Suprapubic skin (tissue), 4 donors: ENCODE measurements around the gene BLOC1S1. TPM values are rescaled to one million over a fixed set of nuclear protein-coding genes. Genes with fewer than 3 reads are reported as not detected.

Experiments used
- DNase-seq, 2 donors: peaks; one replicate each; pipeline ENCODE4 v3.0.0-alpha.2; 2019; ENCODE audit warnings: low spot score in 2 of 2
- H3K27ac ChIP-seq: fragments of 200-600 bp; sonication (generic); one replicate; pipeline ENCODE4 v1.5.1; 2019
- H3K27me3 ChIP-seq: fragments of 200-600 bp; sonication (generic); one replicate; pipeline ENCODE4 v1.5.1; 2019
- H3K36me3 ChIP-seq: fragments of 200-600 bp; sonication (generic); one replicate; pipeline ENCODE4 v1.5.1; 2019
- H3K4me1 ChIP-seq: fragments of 200-600 bp; sonication (generic); one replicate; pipeline ENCODE4 v1.5.1; 2019
- H3K4me3 ChIP-seq: fragments of 200-600 bp; sonication (generic); one replicate; pipeline ENCODE4 v1.5.1; 2019; ENCODE audit warnings: mild to moderate bottlenecking
- H3K9me3 ChIP-seq: fragments of 200-600 bp; sonication (generic); one replicate; pipeline ENCODE4 v1.5.1; 2019
- EP300 ChIP-seq: sonication (generic); formaldehyde crosslinking; IDR thresholded peaks from one replicate; pipeline ENCODE4 v1.6.1; 2017; ENCODE audit warnings: antibody characterized with exemption
- POLR2A ChIP-seq, 2 donors: fragments of 450-650 bp; IDR thresholded peaks; one replicate each; pipeline ENCODE4 v1.6.1; 2017; ENCODE audit warnings: antibody characterized with exemption in 2 of 2, mild to moderate bottlenecking in 2 of 2, moderate library complexity in 2 of 2
- POLR2AphosphoS5 ChIP-seq, 3 donors: sonication (generic); formaldehyde crosslinking; IDR thresholded peaks; one replicate each; pipeline ENCODE4 v1.6.1; 2017; ENCODE audit warnings: antibody characterized with exemption in 3 of 3
- WGBS: methylation state at CpG from one replicate; pipeline ENCODE4 v1.1.5; 2018; 5-methylcytosine and 5-hydroxymethylcytosine counted together
- total RNA-seq, 4 donors: library from RNA; depleted of rRNA; stranded (reverse); fragments of >200 nt; gene quantifications; one replicate each; pipeline ENCODE4 v1.1.0, GENCODE V29; 2016
- TF ChIP-seq, protein P1 (sequence below), 2 donors: fragments of 200-600 bp in 1 of 2; fragments of 450-650 bp in 1 of 2; sonication (generic) in 1 of 2; IDR thresholded peaks; one replicate each; pipeline ENCODE4 v1.5.1; 2016 to 2019; ENCODE audit warnings: antibody characterized with exemption in 2 of 2, mild to moderate bottlenecking in 1 of 2, moderate library complexity in 1 of 2

The BLOC1S1 gene
- total RNA-seq, 4 donors from 2014 or later: 92.7 to 166 (median 139) TPM

DNA sequence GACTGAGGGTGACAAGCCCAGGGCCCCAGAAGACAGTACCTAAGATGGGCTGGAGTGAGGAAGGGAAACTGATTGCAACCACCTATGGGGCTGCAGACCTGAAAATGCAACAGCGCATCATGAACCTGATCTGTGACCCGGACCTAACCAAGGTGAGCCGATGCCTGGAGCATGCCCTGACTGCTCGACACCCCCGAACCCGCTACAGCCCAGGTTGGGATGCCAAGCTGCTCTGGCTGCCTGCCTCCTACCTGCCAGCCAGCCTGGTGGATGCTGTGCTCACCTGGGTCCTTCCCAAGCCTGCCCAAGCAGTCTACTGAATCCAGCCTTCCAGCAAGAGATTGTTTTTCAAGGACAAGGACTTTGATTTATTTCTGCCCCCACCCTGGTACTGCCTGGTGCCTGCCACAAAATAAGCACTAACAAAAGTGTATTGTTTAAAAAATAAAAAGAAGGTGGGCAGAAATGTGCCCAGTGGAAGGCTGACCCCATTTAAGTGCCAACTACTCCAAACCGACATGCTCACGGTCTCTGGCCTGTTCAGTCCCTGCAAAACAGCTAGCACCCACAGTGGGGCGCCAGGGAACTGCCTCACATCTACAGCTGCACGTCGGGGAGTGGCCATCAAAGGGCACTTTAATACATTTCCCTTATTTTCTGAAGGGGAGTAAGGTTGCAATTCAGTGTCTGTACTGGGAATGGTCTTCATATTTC is 8.5 kb downstream of the BLOC1S1 start:
- no peak overlapping the region for H3K4me3 ChIP-seq
- H3K27ac ChIP-seq: peak overlapping the region; percentile 1
- no peaks in the 10 kb centered on the region for H3K9me3 ChIP-seq
- 34% methylated on average over 11 of the region's 11 CpGs for WGBS
- TF ChIP-seq EP300 (no peak), POLR2AphosphoS5 (IDR thresholded peaks at IDR 0.05) (no peak), POLR2A (IDR thresholded peaks at IDR 0.05) (no peak)
- TF ChIP-seq, protein P1, sequence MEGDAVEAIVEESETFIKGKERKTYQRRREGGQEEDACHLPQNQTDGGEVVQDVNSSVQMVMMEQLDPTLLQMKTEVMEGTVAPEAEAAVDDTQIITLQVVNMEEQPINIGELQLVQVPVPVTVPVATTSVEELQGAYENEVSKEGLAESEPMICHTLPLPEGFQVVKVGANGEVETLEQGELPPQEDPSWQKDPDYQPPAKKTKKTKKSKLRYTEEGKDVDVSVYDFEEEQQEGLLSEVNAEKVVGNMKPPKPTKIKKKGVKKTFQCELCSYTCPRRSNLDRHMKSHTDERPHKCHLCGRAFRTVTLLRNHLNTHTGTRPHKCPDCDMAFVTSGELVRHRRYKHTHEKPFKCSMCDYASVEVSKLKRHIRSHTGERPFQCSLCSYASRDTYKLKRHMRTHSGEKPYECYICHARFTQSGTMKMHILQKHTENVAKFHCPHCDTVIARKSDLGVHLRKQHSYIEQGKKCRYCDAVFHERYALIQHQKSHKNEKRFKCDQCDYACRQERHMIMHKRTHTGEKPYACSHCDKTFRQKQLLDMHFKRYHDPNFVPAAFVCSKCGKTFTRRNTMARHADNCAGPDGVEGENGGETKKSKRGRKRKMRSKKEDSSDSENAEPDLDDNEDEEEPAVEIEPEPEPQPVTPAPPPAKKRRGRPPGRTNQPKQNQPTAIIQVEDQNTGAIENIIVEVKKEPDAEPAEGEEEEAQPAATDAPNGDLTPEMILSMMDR (IDR thresholded peaks at IDR 0.05): peak; percentile 40 to 71
- peak; percentile 84 to 86 for DNase-seq
- H3K4me1 ChIP-seq: peaks cover 69% of the 10 kb centered on the region
- no peaks in the 10 kb centered on the region for H3K27me3 ChIP-seq
- H3K36me3 ChIP-seq: peaks cover 33% of the 10 kb centered on the region

DNA sequence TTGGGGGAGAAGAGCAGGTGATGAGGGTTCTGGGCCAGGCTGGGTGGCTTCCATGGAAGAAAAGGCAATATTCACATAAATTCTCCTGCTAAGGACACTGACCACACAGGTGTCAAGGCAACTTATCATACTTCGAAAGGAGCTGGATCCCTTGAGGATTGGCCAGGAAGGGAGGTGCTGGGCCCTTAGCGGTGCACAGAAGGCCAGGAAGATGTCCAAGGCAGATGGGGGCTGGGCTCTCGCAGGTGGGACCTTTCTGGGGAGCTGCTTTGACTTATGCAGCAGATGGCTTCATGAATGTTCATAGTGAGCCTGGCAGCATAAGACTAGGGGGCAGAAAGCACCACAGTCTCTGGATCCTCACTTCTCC is 9.1 kb downstream of the BLOC1S1 start:
- Histone ChIP-seq H3K36me3 (peaks cover 33% of the 10 kb centered on the region), H3K4me1 (peaks cover 67% of the 10 kb centered on the region), H3K27ac (no peak overlapping the region), H3K9me3 (no peaks in the 10 kb centered on the region), H3K4me3 (no peak overlapping the region), H3K27me3 (no peaks in the 10 kb centered on the region)
- peak; percentile 48 to 59 for DNase-seq
- TF ChIP-seq POLR2AphosphoS5 (IDR thresholded peaks at IDR 0.05) (no peak), EP300 (no peak), POLR2A (IDR thresholded peaks at IDR 0.05) (no peak)
- TF ChIP-seq, protein P1 (IDR thresholded peaks at IDR 0.05): no peak
- 49% methylated on average over 3 of the region's 3 CpGs for WGBS

DNA sequence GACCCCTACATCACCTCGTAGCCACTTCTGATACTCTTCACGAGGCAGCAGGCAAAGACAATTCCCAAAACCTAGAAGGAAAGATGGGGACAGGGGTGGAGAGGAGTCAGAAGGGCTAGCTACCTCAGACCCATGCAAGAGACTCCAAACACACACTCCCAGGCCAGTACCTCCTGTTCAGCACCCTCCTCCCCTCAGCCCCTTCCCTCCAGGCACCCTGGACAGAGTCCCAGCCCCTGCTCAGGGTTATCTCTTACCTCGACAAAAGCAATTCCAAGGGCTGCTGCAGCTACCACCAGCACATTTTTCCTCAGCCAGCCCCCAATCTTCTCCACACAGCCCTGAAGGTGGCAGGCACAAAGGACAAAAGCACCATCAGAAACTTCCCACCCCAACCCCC is 9.7 kb downstream of the BLOC1S1 start:
- 45% methylated on average over 3 of the region's 3 CpGs for WGBS
- Histone ChIP-seq H3K27ac (no peak overlapping the region), H3K4me1 (peaks cover 67% of the 10 kb centered on the region)

DNA sequence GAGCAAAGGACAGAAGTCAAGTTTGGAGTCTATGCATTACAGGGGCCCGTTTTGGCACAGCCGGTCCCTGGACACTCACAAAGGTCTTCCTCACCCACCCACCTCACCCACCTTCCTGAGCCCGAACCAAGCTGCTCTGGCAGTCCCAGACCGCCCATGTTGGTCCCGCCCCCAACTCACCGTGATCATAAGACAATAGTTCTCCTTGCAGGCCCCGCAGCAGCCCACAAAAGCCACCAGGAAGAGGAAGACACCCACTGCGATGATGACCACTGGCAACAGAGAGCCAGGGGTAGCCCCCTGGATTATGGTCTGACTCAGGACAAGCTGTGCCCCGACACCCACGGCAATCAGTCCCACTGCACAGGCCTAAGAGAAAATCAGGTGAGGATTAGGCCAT is 11.1 kb downstream of the BLOC1S1 start:
- Histone ChIP-seq H3K9me3 (no peaks in the 10 kb centered on the region), H3K27me3 (no peaks in the 10 kb centered on the region), H3K4me3 (peak overlapping the region; percentile 65), H3K27ac (peak overlapping the region; percentile 98), H3K36me3 (peaks cover 33% of the 10 kb centered on the region), H3K4me1 (peaks cover 62% of the 10 kb centered on the region)
- TF ChIP-seq POLR2A (IDR thresholded peaks at IDR 0.05) (no peak), POLR2AphosphoS5 (IDR thresholded peaks at IDR 0.05) (no peak), EP300 (no peak)
- TF ChIP-seq, protein P1 (IDR thresholded peaks at IDR 0.05): no peak
- peak in 1 of 2 donors; percentile 75 for DNase-seq
- 28% methylated on average over 9 of the region's 10 CpGs for WGBS

More for the DNA sequence above, 9.7 kb downstream of the BLOC1S1 start:
- H3K36me3 ChIP-seq: peaks cover 33% of the 10 kb centered on the region
- TF ChIP-seq POLR2A (IDR thresholded peaks at IDR 0.05) (no peak), EP300 (no peak), POLR2AphosphoS5 (IDR thresholded peaks at IDR 0.05) (no peak)
- TF ChIP-seq, protein P1 (IDR thresholded peaks at IDR 0.05): no peak
- no peaks in the 10 kb centered on the region for H3K9me3 ChIP-seq
- peak in 1 of 2 donors; percentile 44 for DNase-seq
- H3K4me3 ChIP-seq: no peak overlapping the region
- no peaks in the 10 kb centered on the region for H3K27me3 ChIP-seq

DNA sequence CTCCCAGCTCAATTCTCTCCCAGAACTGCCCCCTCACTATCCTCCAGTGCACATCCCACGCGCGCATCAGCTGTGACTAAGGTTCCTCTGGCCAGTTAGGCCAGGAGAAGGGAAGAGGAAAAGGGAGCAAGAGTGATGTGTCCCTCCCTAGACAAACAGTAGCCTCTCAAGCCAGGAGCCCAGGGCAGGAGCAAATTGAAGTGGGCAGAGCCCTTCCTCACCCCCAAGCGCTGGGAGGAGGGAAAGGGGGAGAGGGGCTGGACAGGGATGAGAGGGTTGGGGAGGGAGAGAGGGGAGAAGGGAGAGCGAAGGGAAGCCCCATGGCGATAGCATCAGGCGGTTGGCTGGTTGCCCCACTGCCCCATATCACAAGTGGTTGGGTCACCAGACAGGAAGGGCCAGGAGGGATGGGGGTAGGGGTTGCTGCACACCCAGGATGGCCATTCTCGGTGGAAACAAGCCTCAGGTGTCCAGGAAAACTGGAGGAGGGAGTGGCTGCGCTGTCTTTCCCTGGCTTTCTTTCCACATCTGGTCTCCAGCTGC is 11.9 kb downstream of the BLOC1S1 start:
- Histone ChIP-seq H3K4me3 (peak overlapping the region; percentile 65), H3K27ac (peak overlapping the region; percentile 98), H3K27me3 (no peaks in the 10 kb centered on the region), H3K4me1 (peaks cover 62% of the 10 kb centered on the region), H3K36me3 (peaks cover 31% of the 10 kb centered on the region), H3K9me3 (no peaks in the 10 kb centered on the region)
- TF ChIP-seq POLR2AphosphoS5 (IDR thresholded peaks at IDR 0.05): no peak
- no peak for TF ChIP-seq POLR2A (IDR thresholded peaks at IDR 0.05)
- TF ChIP-seq, protein P1 (IDR thresholded peaks at IDR 0.05): no peak
- no peak for TF ChIP-seq EP300
- peak in 1 of 2 donors; percentile 86 for DNase-seq
- WGBS: 4% methylated on average over 9 of the region's 9 CpGs
